ENCODE measurements around the gene SLC16A14.

GRCh38 chr2:230097841-230098240, 29.1 kb upstream of the SLC16A14 start:
- TF ChIP-seq SMC3 (conservative IDR thresholded peaks at IDR 0.05; ENCODE audit: poor library complexity) (no peak), TAF1 (IDR thresholded peaks at IDR 0.05; ENCODE audit: low read depth) (no peak), RAD21 (conservative IDR thresholded peaks at IDR 0.05) (no peak), REST (IDR thresholded peaks at IDR 0.05; ENCODE audit: borderline replicate concordance) (no peak), EZH2 (IDR thresholded peaks at IDR 0.05; ENCODE audit: borderline replicate concordance, insufficient read depth, low read length, poor library complexity, severe bottlenecking) (no peak), MXI1 (conservative IDR thresholded peaks at IDR 0.05; ENCODE audit: poor library complexity, severe bottlenecking) (no peak), POLR2AphosphoS5 (IDR thresholded peaks at IDR 0.05) (no peak), EP300 (conservative IDR thresholded peaks at IDR 0.05; ENCODE audit: poor library complexity, severe bottlenecking) (no peak)
- TF ChIP-seq, protein P1, sequence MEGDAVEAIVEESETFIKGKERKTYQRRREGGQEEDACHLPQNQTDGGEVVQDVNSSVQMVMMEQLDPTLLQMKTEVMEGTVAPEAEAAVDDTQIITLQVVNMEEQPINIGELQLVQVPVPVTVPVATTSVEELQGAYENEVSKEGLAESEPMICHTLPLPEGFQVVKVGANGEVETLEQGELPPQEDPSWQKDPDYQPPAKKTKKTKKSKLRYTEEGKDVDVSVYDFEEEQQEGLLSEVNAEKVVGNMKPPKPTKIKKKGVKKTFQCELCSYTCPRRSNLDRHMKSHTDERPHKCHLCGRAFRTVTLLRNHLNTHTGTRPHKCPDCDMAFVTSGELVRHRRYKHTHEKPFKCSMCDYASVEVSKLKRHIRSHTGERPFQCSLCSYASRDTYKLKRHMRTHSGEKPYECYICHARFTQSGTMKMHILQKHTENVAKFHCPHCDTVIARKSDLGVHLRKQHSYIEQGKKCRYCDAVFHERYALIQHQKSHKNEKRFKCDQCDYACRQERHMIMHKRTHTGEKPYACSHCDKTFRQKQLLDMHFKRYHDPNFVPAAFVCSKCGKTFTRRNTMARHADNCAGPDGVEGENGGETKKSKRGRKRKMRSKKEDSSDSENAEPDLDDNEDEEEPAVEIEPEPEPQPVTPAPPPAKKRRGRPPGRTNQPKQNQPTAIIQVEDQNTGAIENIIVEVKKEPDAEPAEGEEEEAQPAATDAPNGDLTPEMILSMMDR (IDR thresholded peaks at IDR 0.05; ENCODE audit: poor library complexity, severe bottlenecking), result no peak
